Smooth muscle cell (in vitro differentiated cells): ENCODE results near the gene KRTAP2-1. TPM values are rescaled to one million over a fixed set of nuclear protein-coding genes. Genes with fewer than 3 reads are reported as not detected.
A peak's percentile ranks its signal among the peaks of the same experiment; 100 is the strongest.
"Not testable (repeated sequence)": the region's sequence is repeated elsewhere in the genome, so short reads cannot be mapped to it uniquely, and the experiment has no call there.

ENCODE experiments used
- DNase-seq: peaks from one replicate; lab custom pipeline; 2025; ENCODE audit not compliant: unreplicated experiment; lab: John Stamatoyannopoulos, UW
- H2AFZ ChIP-seq: fragments of 200-600 bp; sonication (generic); 2 replicates; pipeline ENCODE4 v1.6.0; 2016; ENCODE audit warnings: antibody characterized with exemption, low read depth, mild to moderate bottlenecking
- H3F3A ChIP-seq: fragments of 200-600 bp; sonication (generic); 2 replicates; pipeline ENCODE4 v1.6.0; 2017; ENCODE audit warnings: antibody characterized with exemption, low read depth
- H3K27ac ChIP-seq: fragments of 200-600 bp; sonication (generic); 2 replicates; pipeline ENCODE4 v1.5.1; 2016; ENCODE audit warnings: low read depth, mild to moderate bottlenecking
- H3K27me3 ChIP-seq: fragments of 200-600 bp; sonication (generic); 2 replicates; pipeline ENCODE4 v1.6.1; 2016; ENCODE audit warnings: low read depth, mild to moderate bottlenecking
- H3K36me3 ChIP-seq: fragments of 200-600 bp; sonication (generic); 2 replicates; pipeline ENCODE4 v1.5.1; 2016; ENCODE audit warnings: low read depth
- H3K4me1 ChIP-seq: fragments of 200-600 bp; sonication (generic); 2 replicates; pipeline ENCODE4 v1.5.1; 2016; ENCODE audit warnings: low read depth
- H3K4me2 ChIP-seq: fragments of 200-600 bp; sonication (generic); 2 replicates; pipeline ENCODE4 v1.6.0; 2016; ENCODE audit warnings: mild to moderate bottlenecking
- H3K4me3 ChIP-seq: fragments of 200-600 bp; sonication (generic); 2 replicates; pipeline ENCODE4 v1.5.1; 2016; ENCODE audit warnings: mild to moderate bottlenecking
- H3K79me2 ChIP-seq: fragments of 200-600 bp; sonication (generic); 2 replicates; pipeline ENCODE4 v1.6.0; 2016; ENCODE audit warnings: low read depth, mild to moderate bottlenecking
- H3K9ac ChIP-seq: fragments of 200-600 bp; sonication (generic); 2 replicates; pipeline ENCODE4 v1.6.0; 2016; ENCODE audit warnings: low read depth
- H3K9me3 ChIP-seq: fragments of 200-600 bp; sonication (generic); replicated peaks from 2 replicates; pipeline ENCODE4 v1.5.1; 2016; ENCODE audit warnings: low read depth
- H4K20me1 ChIP-seq: fragments of 200-600 bp; sonication (generic); 2 replicates; pipeline ENCODE4 v1.6.0; 2016; ENCODE audit warnings: low read depth
- WGBS: methylation state at CpG from one replicate; pipeline ENCODE4 v1.1.7; 2016; ENCODE audit warnings: low lambda C conversion rate; 5-methylcytosine and 5-hydroxymethylcytosine counted together
- polyA plus RNA-seq: library from polyadenylated mRNA; unstranded; fragments of >200 nt; fragmentation: Nextera tagmentation; extraction: Ambion mirVana; gene quantifications from 2 replicates; pipeline ENCODE4 v1.2.1, GENCODE V29; 2016
- total RNA-seq: library from RNA; depleted of rRNA; stranded (reverse); fragments of >200 nt; gene quantifications from 2 replicates; pipeline ENCODE4 v1.2.3, GENCODE V29; 2014
- TF ChIP-seq, protein P1 (sequence below): fragments of 200-600 bp; sonication (generic); IDR thresholded peaks from 2 replicates; pipeline ENCODE4 v1.5.1; 2017; ENCODE audit warnings: borderline replicate concordance, mild to moderate bottlenecking, antibody characterized with exemption; ENCODE audit not compliant: insufficient read depth, poor library complexity, severe bottlenecking

Gene KRTAP2-1
- total and polyA plus RNA-seq, 2 experiments from 2014 or later = not detected

DNA sequence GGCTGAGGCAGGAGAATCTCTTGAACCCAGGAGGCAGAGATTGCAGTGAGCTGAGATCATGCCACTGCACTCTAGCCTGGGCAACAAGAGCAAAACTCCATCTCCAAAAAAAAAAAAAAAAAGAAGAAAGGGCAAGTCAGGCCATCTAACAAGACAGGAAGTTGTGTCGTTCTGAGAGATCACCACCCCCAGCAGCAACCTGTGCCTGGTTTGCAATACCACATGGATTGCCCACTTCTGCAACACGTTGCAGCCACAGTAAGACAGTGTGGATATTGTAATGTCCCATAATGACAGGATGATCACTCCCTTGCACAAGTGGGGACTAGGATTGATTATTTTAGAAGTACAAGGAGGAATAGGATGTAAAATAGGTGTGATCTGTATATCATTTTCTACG, 21.9 kb upstream of the KRTAP2-1 start:
- WGBS = 85% methylated on average over 3 of the region's 3 CpGs
- Histone ChIP-seq H3F3A (no peaks in the 10 kb centered on the region), H3K4me1 (no peaks in the 10 kb centered on the region), H4K20me1 (no peaks in the 10 kb centered on the region), H3K36me3 (no peaks in the 10 kb centered on the region), H3K79me2 (no peaks in the 10 kb centered on the region), H2AFZ (no peak overlapping the region), H3K27me3 (no peaks in the 10 kb centered on the region), H3K9ac (no peak overlapping the region), H3K4me2 (no peak overlapping the region), H3K4me3 (no peak overlapping the region), H3K9me3 (no peaks in the 10 kb centered on the region), H3K27ac (no peak overlapping the region)
- TF ChIP-seq, protein P1, sequence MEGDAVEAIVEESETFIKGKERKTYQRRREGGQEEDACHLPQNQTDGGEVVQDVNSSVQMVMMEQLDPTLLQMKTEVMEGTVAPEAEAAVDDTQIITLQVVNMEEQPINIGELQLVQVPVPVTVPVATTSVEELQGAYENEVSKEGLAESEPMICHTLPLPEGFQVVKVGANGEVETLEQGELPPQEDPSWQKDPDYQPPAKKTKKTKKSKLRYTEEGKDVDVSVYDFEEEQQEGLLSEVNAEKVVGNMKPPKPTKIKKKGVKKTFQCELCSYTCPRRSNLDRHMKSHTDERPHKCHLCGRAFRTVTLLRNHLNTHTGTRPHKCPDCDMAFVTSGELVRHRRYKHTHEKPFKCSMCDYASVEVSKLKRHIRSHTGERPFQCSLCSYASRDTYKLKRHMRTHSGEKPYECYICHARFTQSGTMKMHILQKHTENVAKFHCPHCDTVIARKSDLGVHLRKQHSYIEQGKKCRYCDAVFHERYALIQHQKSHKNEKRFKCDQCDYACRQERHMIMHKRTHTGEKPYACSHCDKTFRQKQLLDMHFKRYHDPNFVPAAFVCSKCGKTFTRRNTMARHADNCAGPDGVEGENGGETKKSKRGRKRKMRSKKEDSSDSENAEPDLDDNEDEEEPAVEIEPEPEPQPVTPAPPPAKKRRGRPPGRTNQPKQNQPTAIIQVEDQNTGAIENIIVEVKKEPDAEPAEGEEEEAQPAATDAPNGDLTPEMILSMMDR = no peak
- DNase-seq = no peak

DNA sequence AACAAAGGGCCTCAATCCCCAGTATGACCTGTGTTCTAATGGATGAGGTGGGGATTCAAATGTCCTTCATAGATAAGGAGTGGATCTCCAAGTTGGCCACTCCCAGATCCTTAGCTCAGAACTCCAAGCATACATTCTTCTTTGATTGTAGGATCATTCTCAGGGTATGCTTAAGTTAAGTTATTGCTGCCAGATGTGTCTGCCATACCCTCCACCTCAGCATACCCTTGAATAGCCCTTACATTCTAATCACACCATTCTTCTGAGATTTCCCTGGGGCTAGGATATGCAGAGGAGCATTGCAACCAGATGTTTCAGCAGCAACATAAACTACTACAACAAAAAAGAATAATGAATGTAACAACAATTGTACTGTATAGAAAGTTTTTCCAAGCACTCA, 20.2 kb upstream of the KRTAP2-1 start:
- H2AFZ ChIP-seq = no peak overlapping the region
- H3K79me2 ChIP-seq = no peaks in the 10 kb centered on the region
- H3K4me3 ChIP-seq = no peak overlapping the region
- H3K4me2 ChIP-seq = no peak overlapping the region
- H3K4me1 ChIP-seq = no peaks in the 10 kb centered on the region
- no peaks in the 10 kb centered on the region for H4K20me1 ChIP-seq
- no peaks in the 10 kb centered on the region for H3K9me3 ChIP-seq
- H3K9ac ChIP-seq = no peak overlapping the region
- DNase-seq = no peak
- no peaks in the 10 kb centered on the region for H3K36me3 ChIP-seq
- no peaks in the 10 kb centered on the region for H3K27me3 ChIP-seq
- H3K27ac ChIP-seq = no peak overlapping the region
- TF ChIP-seq, protein P1 = no peak
- no peaks in the 10 kb centered on the region for H3F3A ChIP-seq

DNA sequence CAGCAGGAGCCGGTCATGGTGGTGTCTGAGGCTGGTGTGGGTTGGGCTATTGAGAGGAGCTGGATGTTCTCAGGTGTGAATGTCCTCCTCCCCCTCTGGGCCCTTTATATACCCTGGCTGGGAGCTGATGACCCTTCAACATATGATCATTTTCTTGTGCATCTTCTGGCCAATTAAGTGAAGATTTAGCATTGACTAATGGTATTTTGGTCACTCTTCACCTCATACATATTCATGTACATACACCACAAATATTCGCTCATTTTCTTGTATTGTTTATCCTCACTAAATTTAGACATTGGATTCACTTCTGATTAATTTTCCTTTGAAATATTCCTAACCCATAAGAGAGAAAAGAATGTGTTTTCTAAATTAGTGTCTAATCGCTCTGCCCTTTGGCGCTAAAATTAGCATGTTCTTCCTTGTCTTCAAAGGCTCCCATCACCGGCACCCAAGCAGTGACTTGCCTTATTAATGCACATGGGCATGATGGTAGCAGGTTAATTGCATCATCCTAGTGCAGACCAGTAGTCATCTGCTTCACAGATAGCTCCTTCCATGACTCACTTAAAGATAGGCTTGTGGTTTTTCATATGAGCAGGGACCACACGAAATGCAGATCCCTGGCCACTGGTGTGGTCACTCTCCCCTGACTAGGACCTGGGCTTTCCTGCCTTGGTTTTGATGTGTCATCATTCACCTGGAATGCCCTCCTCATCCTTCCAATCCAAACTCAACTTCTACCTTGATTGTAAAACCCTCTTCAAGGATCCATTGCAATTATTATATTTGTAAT, 18.9 kb upstream of the KRTAP2-1 start, which contains the start of gene KRTAP2-4:
TSS of gene KRTAP2-4 (minus strand) at position 51 of the 796 bp plus-strand sequence. CDS start at position 17, 34 bp downstream.
- H3K27me3 ChIP-seq = no peaks in the 10 kb centered on the region
- H3F3A ChIP-seq = no peaks in the 10 kb centered on the region
- no peak within 1 kb of the TSS for H3K9ac ChIP-seq
- no peak for DNase-seq
- peak within 1 kb of the TSS; percentile 18 for H3K4me2 ChIP-seq
- H3K4me1 ChIP-seq = no peaks in the 10 kb centered on the region
- H3K4me3 ChIP-seq = no peak within 1 kb of the TSS
- H3K27ac ChIP-seq = peak within 1 kb of the TSS; percentile 50
- WGBS = 61% methylated on average over 6 of the region's 6 CpGs
- H4K20me1 ChIP-seq = no peaks in the 10 kb centered on the region
- no peak within 1 kb of the TSS for H2AFZ ChIP-seq
- H3K9me3 ChIP-seq = no peaks in the 10 kb centered on the region
- H3K36me3 ChIP-seq = no peaks in the 10 kb centered on the region
- TF ChIP-seq, protein P1 = no peak
- H3K79me2 ChIP-seq = no peaks in the 10 kb centered on the region

DNA sequence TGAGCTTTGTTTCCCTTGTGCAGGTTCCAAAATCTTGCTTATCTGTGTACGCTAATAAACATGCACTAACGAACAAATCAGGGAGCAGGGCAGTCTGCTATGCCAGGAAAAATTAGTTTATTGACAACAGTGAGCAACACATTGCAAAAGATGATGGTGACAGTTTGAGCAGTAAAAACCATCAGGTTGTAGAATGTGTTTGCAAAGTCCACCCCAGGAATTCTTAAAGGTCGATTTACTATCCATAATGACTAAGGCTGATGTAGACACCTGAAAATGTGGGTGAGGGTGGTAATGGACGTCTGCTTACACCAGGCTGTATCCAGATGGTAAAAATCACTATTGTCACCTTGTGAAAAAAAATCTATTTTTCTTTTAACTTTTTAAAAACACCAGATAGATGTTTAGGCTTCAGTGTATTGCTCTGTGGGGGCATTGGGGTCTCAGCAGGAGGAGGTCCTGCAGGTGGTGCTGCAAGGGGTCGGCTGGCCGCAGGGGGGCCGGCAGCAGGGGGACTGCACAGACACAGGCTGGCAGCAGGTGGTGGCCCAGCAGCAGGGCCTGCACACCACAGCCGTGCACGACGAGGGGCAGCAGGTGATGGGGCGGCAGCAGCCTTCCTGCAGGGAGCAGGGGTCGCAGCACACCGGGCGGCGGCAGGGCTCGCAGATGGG, 18.0 kb upstream of the KRTAP2-1 start:
- not testable (repeated sequence) for H3K79me2 ChIP-seq, H3K4me2 ChIP-seq, H3K9ac ChIP-seq, H3K9me3 ChIP-seq, H3K27me3 ChIP-seq, H3K27ac ChIP-seq, H4K20me1 ChIP-seq, H3K4me1 ChIP-seq, DNase-seq, H3K4me3 ChIP-seq, H3K36me3 ChIP-seq, H3F3A ChIP-seq, H2AFZ ChIP-seq
- WGBS = 91% methylated on average over 7 of the region's 16 CpGs
